H1 (cell line): ENCODE results near the gene PERCC1. TPM values are rescaled to one million over a fixed set of nuclear protein-coding genes. Genes with fewer than 3 reads are reported as not detected.
A peak's percentile ranks its signal among the peaks of the same experiment; 100 is the strongest.

Source experiments
- CTCF ChIA-PET: fragments of 300-600 bp; sonication (Branson Sonifier 250); formaldehyde crosslinking; loops from one replicate; lab custom pipeline; 2021; ENCODE audit not compliant: partially characterized antibody; lab: Charles Lee
- POLR2A ChIA-PET: fragments of 300-600 bp; sonication (Branson Sonifier 250); formaldehyde crosslinking; loops from one replicate; lab custom pipeline; 2021; ENCODE audit warnings: inconsistent platforms; ENCODE audit not compliant: partially characterized antibody; lab: Charles Lee
- DNase-seq, 2 experiments: peaks; one replicate each; pipeline versions ENCODE4 v3.0.0 to v3.0.0-alpha.2; 2010 to 2022; ENCODE audit warnings: low spot score in 2 of 2, low read depth in 1 of 2, mixed read lengths in 1 of 2
- FAIRE-seq: peaks from 2 replicates; lab custom pipeline; 2011; peaks lifted over from hg19 to GRCh38; lab: Jason Lieb, UNC
- H2AFZ ChIP-seq: 2 replicates; pipeline ENCODE4 v1.8.1; 2012; ENCODE audit warnings: low read length, inconsistent platforms
- H2AK5ac ChIP-seq: 2 replicates; pipeline ENCODE4 v1.6.1; 2013; ENCODE audit warnings: low read depth, low read length
- H2BK120ac ChIP-seq: replicated peaks from 2 replicates; pipeline ENCODE3; 2013; ENCODE audit warnings: low read depth, low read length, inconsistent platforms
- H2BK12ac ChIP-seq: 2 replicates; pipeline ENCODE4 v1.6.1; 2013; ENCODE audit warnings: low read depth, low read length
- H2BK15ac ChIP-seq: 2 replicates; pipeline ENCODE4 v1.6.1; 2013; ENCODE audit warnings: low read length
- H2BK20ac ChIP-seq: 2 replicates; pipeline ENCODE4 v1.6.1; 2013; ENCODE audit warnings: low read length
- H2BK5ac ChIP-seq: 2 replicates; pipeline ENCODE4 v1.6.1; 2013; ENCODE audit warnings: low read depth, low read length
- H3K14ac ChIP-seq: 2 replicates; pipeline ENCODE4 v1.6.1; 2013; ENCODE audit warnings: inconsistent platforms; ENCODE audit not compliant: insufficient read length
- H3K18ac ChIP-seq: 2 replicates; pipeline ENCODE4 v1.6.1; 2013; ENCODE audit warnings: low read length; ENCODE audit errors: extremely low read depth
- H3K23ac ChIP-seq: 2 replicates; pipeline ENCODE4 v1.6.1; 2013; ENCODE audit warnings: inconsistent platforms; ENCODE audit not compliant: insufficient read length
- H3K23me2 ChIP-seq: 2 replicates; pipeline ENCODE4 v1.6.1; 2013; ENCODE audit warnings: low read depth, low read length
- H3K27ac ChIP-seq: 2 replicates; pipeline ENCODE4 v1.6.1; 2011; ENCODE audit warnings: low read depth, low read length, inconsistent platforms
- H3K27me3 ChIP-seq, 4 experiments: replicated peaks in 1 of 4; 1 replicate in 1 of 4; 2 replicates in 3 of 4; pipeline versions ENCODE4 v1.6.1 to v1.8.1; 2011 to 2013; ENCODE audit warnings: low read length in 3 of 4, mild to moderate bottlenecking in 3 of 4, inconsistent platforms in 2 of 4, mixed read lengths in 2 of 4, moderate library complexity in 1 of 4; ENCODE audit not compliant: control insufficient read depth in 3 of 4, insufficient read depth in 3 of 4; ENCODE audit errors: extremely low read depth in 1 of 4
- H3K36me3 ChIP-seq, 4 experiments: 2 replicates each; pipeline versions ENCODE4 v1.6.1 to v1.8.1; 2011 to 2013; ENCODE audit warnings: mild to moderate bottlenecking in 4 of 4, low read length in 3 of 4, moderate library complexity in 2 of 4, control low read depth in 1 of 4, inconsistent platforms in 1 of 4; ENCODE audit not compliant: insufficient read depth in 4 of 4, control insufficient read depth in 2 of 4
- H3K4ac ChIP-seq: replicated peaks from 2 replicates; pipeline ENCODE3; 2013; ENCODE audit warnings: low read length, low read depth, mixed read lengths, inconsistent platforms; ENCODE audit not compliant: insufficient read length
- H3K4me1 ChIP-seq, 4 experiments: replicated peaks in 1 of 4; 1 replicate in 1 of 4; 2 replicates in 3 of 4; pipeline versions ENCODE4 v1.6.1 to v1.8.1; 2011 to 2013; ENCODE audit warnings: low read length in 3 of 4, inconsistent platforms in 2 of 4, mixed read lengths in 1 of 4; ENCODE audit not compliant: insufficient read depth in 4 of 4, control insufficient read depth in 3 of 4
- H3K4me2 ChIP-seq, 2 experiments: 2 replicates each; pipeline versions ENCODE4 v1.6.1 to v1.8.1; 2011 to 2013; ENCODE audit warnings: low read depth in 2 of 2, low read length in 2 of 2, control low read depth in 1 of 2, inconsistent platforms in 1 of 2, mild to moderate bottlenecking in 1 of 2; ENCODE audit not compliant: insufficient read depth in 1 of 2
- H3K4me3 ChIP-seq, 4 experiments: fragments of 200-600, 300-600 bp in 1 of 4; sonication (generic), shearing (Covaris generic), sonication (Bioruptor Twin) in 1 of 4; 2 replicates each; pipeline versions ENCODE4 v1.5.1 to v1.8.1; 2011 to 2016; ENCODE audit warnings: low read length in 4 of 4, low read depth in 3 of 4, control low read depth in 2 of 4, inconsistent platforms in 2 of 4, mild to moderate bottlenecking in 2 of 4, mixed read lengths in 1 of 4, moderate library complexity in 1 of 4; ENCODE audit not compliant: insufficient read depth in 2 of 4; ENCODE audit errors: extremely low read depth in 1 of 4
- H3K56ac ChIP-seq: replicated peaks from 2 replicates; pipeline ENCODE3; 2013; ENCODE audit warnings: low read depth, mild to moderate bottlenecking, mixed read lengths, low read length, inconsistent platforms; ENCODE audit not compliant: insufficient read length
- H3K79me1 ChIP-seq: 2 replicates; pipeline ENCODE4 v1.6.1; 2013; ENCODE audit warnings: low read depth, low read length, control low read depth
- H3K79me2 ChIP-seq, 2 experiments: 2 replicates each; pipeline versions ENCODE4 v1.6.1 to v1.8.1; 2012 to 2013; ENCODE audit warnings: low read length in 2 of 2, mild to moderate bottlenecking in 2 of 2, inconsistent platforms in 1 of 2; ENCODE audit not compliant: insufficient read depth in 2 of 2, control insufficient read depth in 1 of 2
- H3K9ac ChIP-seq, 4 experiments: replicated peaks in 1 of 4; 1 replicate in 1 of 4; 2 replicates in 3 of 4; pipeline versions ENCODE4 v1.6.1 to v1.8.1; 2011 to 2013; ENCODE audit warnings: low read depth in 3 of 4, low read length in 3 of 4, control low read depth in 2 of 4, mild to moderate bottlenecking in 2 of 4, moderate library complexity in 2 of 4, inconsistent platforms in 1 of 4; ENCODE audit errors: extremely low read depth in 1 of 4
- H3K9me3 ChIP-seq, 2 experiments: 2 replicates each; pipeline versions ENCODE4 v1.6.1 to v1.8.1; 2012 to 2013; ENCODE audit warnings: mild to moderate bottlenecking in 2 of 2, moderate library complexity in 2 of 2, control low read depth in 1 of 2, inconsistent platforms in 1 of 2, low read depth in 1 of 2, low read length in 1 of 2, mixed read lengths in 1 of 2; ENCODE audit not compliant: insufficient read depth in 2 of 2
- H4K20me1 ChIP-seq, 2 experiments: replicated peaks in 1 of 2; 2 replicates each; pipeline versions ENCODE3 to v1.8.1; 2011 to 2013; ENCODE audit warnings: inconsistent platforms in 2 of 2, low read length in 2 of 2, mild to moderate bottlenecking in 1 of 2; ENCODE audit not compliant: insufficient read depth in 2 of 2, control insufficient read depth in 1 of 2
- H4K5ac ChIP-seq: 2 replicates; pipeline ENCODE4 v1.6.1; 2013; ENCODE audit warnings: low read length, low read depth, mixed read lengths, inconsistent platforms; ENCODE audit not compliant: insufficient read length
- H4K8ac ChIP-seq: 2 replicates; pipeline ENCODE4 v1.8.0; 2013; ENCODE audit warnings: mild to moderate bottlenecking, moderate library complexity, low read length, inconsistent platforms; ENCODE audit not compliant: insufficient read depth; ENCODE audit errors: extremely low read depth
- H4K91ac ChIP-seq: replicated peaks from 2 replicates; pipeline ENCODE3; 2013; ENCODE audit warnings: low read length, mixed read lengths, inconsistent platforms; ENCODE audit not compliant: insufficient read length
- WGBS, 2 experiments: shearing (Covaris generic) in 1 of 2; methylation state at CpG; one replicate each; pipeline versions ENCODE4 v1.1.6 to v1.1.7; 2013 to 2015; ENCODE audit warnings: low lambda C conversion rate in 2 of 2, mixed read lengths in 2 of 2, inconsistent platforms in 1 of 2, low coverage in 1 of 2, missing lambda C conversion rate in 1 of 2; ENCODE audit not compliant: insufficient replicate concordance in 2 of 2, insufficient coverage in 1 of 2, insufficient read length in 1 of 2; ENCODE audit errors: extremely low coverage in 1 of 2, missing lambda C conversion rate in 1 of 2; 5-methylcytosine and 5-hydroxymethylcytosine counted together
- polyA plus RNA-seq, 7 experiments: library from polyadenylated mRNA; depleted of rRNA in 3 of 7; stranded (reverse) in 5 of 7; unstranded in 2 of 7; fragments of >200 nt in 5 of 7; fragments of 200-250 nt in 2 of 7; gene quantifications; 1 replicate in 5 of 7; 2 replicates in 1 of 7; 4 replicates in 1 of 7; pipeline versions ENCODE4 v1.2.1 to v1.2.3, GENCODE V29; 2011 to 2013; ENCODE audit warnings: missing spikeins in 2 of 7, mixed read lengths in 2 of 7
- total RNA-seq: library from RNA; stranded (reverse); fragmentation: NEBNext Ultra II Directional; extraction: Animal tissue kit (Norgen Biotek cat#: 25700); gene quantifications from 2 replicates; pipeline ENCODE4 v1.2.1, GENCODE V29; 2021

PERCC1 gene
- total and polyA plus RNA-seq, 2 of the 8 experiments (the other 6 are each of a cell fraction or from before 2014, with no cell fraction given): not detected

- Histone ChIP-seq H3K9me3 (no peaks in the 10 kb centered on the region), H3K18ac (no peak overlapping the region), H2BK120ac (no peak overlapping the region), H3K56ac (no peak overlapping the region), H3K79me2 (no peaks in the 10 kb centered on the region), H3K4me1 (no peaks in the 10 kb centered on the region), H2BK12ac (no peak overlapping the region), H3K23me2 (no peaks in the 10 kb centered on the region), H3K14ac (no peak overlapping the region), H2AK5ac (no peak overlapping the region), H3K4ac (no peak overlapping the region), H3K4me2 (no peak overlapping the region), H3K27ac (no peak overlapping the region), H4K5ac (no peak overlapping the region), H2BK5ac (no peak overlapping the region), H4K91ac (no peak overlapping the region), H3K36me3 (peaks cover 0 to 47% (median 14%) of the 10 kb centered on the region in 4 experiments; a peak in 6 of 8 replicates), H4K8ac (no peak overlapping the region), H3K27me3 (no peaks in the 10 kb centered on the region), H2BK20ac (no peak overlapping the region), H2AFZ (no peak overlapping the region), H3K79me1 (no peaks in the 10 kb centered on the region; the same call in 1 of the 2 replicates), H3K9ac (no peak overlapping the region), H3K4me3 (no peak overlapping the region), H4K20me1 (peaks cover 0 to 11% of the 10 kb centered on the region in 2 experiments), H3K23ac (no peak overlapping the region), H2BK15ac (no peak overlapping the region)
- ChIA-PET CTCF (interaction anchor here (1.2 kb wide), 1 partner anchor 86 kb away, joined by 3 read pairs; no protein-coding TSS in a partner anchor), POLR2A (no interaction called here)
- FAIRE-seq (no peak), DNase-seq (peak in 1 of 2 experiments; percentile 31)
- WGBS, 2 experiments: 89% methylated on average over 16 of the region's 16 CpGs; no CpG with 5 or more reads in 1 of the 2 experiments
Measured at GRCh38 chr16:1456951-1457350, 26.1 kb downstream of the PERCC1 start.
